ENCODE measurements around the gene GLS.
A peak's percentile ranks its signal among the peaks of the same experiment; 100 is the strongest.

The GLS gene

GRCh38 chr2:190912726-190913125 lies 32.1 kb downstream of the GLS start:
- Histone ChIP-seq H3K36me3 (ENCODE audit: insufficient read depth, low read depth, low read length) (peaks cover 60% of the 10 kb centered on the region), H3K4me1 (ENCODE audit: insufficient read depth, low read length) (no peaks in the 10 kb centered on the region), H3K27ac (ENCODE audit: low read length) (no peak overlapping the region), H3K9ac (ENCODE audit: low read depth, low read length) (no peak overlapping the region), H3K27me3 (ENCODE audit: insufficient read depth, low read length) (no peaks in the 10 kb centered on the region), H3K4me3 (ENCODE audit: low read length) (no peak overlapping the region), H3K9me3 (ENCODE audit: insufficient read depth, low read depth, low read length) (no peaks in the 10 kb centered on the region)

GRCh38 chr2:190913725-190914124 lies 33.1 kb downstream of the GLS start:
- H3K36me3 ChIP-seq (ENCODE audit: insufficient read depth, low read depth, low read length), result peaks cover 57% of the 10 kb centered on the region
- no peaks in the 10 kb centered on the region for H3K27me3 ChIP-seq (ENCODE audit: insufficient read depth, low read length)
- H3K27ac ChIP-seq (ENCODE audit: low read length), result no peak overlapping the region
- H3K4me3 ChIP-seq (ENCODE audit: low read length), result no peak overlapping the region
- no peak overlapping the region for H3K9ac ChIP-seq (ENCODE audit: low read depth, low read length)
- no peaks in the 10 kb centered on the region for H3K4me1 ChIP-seq (ENCODE audit: insufficient read depth, low read length)
- H3K9me3 ChIP-seq (ENCODE audit: insufficient read depth, low read depth, low read length), result no peaks in the 10 kb centered on the region

GRCh38 chr2:190916829-190917228 lies 36.2 kb downstream of the GLS start:
- peaks cover 67% of the 10 kb centered on the region for H3K36me3 ChIP-seq (ENCODE audit: insufficient read depth, low read depth, low read length)
- H3K4me3 ChIP-seq (ENCODE audit: low read length), result no peak overlapping the region
- H3K9ac ChIP-seq (ENCODE audit: low read depth, low read length), result no peak overlapping the region
- no peaks in the 10 kb centered on the region for H3K27me3 ChIP-seq (ENCODE audit: insufficient read depth, low read length)
- H3K4me1 ChIP-seq (ENCODE audit: insufficient read depth, low read length), result no peaks in the 10 kb centered on the region
- H3K9me3 ChIP-seq (ENCODE audit: insufficient read depth, low read depth, low read length), result no peaks in the 10 kb centered on the region
- H3K27ac ChIP-seq (ENCODE audit: low read length), result no peak overlapping the region

GRCh38 chr2:190920085-190920484 lies 39.5 kb downstream of the GLS start:
- Histone ChIP-seq H3K4me3 (ENCODE audit: low read length) (no peak overlapping the region), H3K27me3 (ENCODE audit: insufficient read depth, low read length) (no peaks in the 10 kb centered on the region), H3K9ac (ENCODE audit: low read depth, low read length) (no peak overlapping the region), H3K4me1 (ENCODE audit: insufficient read depth, low read length) (no peaks in the 10 kb centered on the region), H3K36me3 (ENCODE audit: insufficient read depth, low read depth, low read length) (peaks cover 75% of the 10 kb centered on the region), H3K27ac (ENCODE audit: low read length) (no peak overlapping the region), H3K9me3 (ENCODE audit: insufficient read depth, low read depth, low read length) (no peaks in the 10 kb centered on the region)

- no peaks in the 10 kb centered on the region for H3K27me3 ChIP-seq (ENCODE audit: insufficient read depth, low read length)
- no peak overlapping the region for H3K27ac ChIP-seq (ENCODE audit: low read length)
Measured at GRCh38 chr2:190922376-190922775, 41.8 kb downstream of the GLS start.

GRCh38 chr2:190927301-190927700 lies 46.7 kb downstream of the GLS start:
- H3K4me3 ChIP-seq (ENCODE audit: low read length), result no peak overlapping the region
- H3K9ac ChIP-seq (ENCODE audit: low read depth, low read length), result no peak overlapping the region
- H3K36me3 ChIP-seq (ENCODE audit: insufficient read depth, low read depth, low read length), result peaks cover 72% of the 10 kb centered on the region
- no peaks in the 10 kb centered on the region for H3K9me3 ChIP-seq (ENCODE audit: insufficient read depth, low read depth, low read length)
- peaks cover 5% of the 10 kb centered on the region; the same call in 1 of the 2 replicates for H3K4me1 ChIP-seq (ENCODE audit: insufficient read depth, low read length)
- H3K27ac ChIP-seq (ENCODE audit: low read length), result no peak overlapping the region
- H3K27me3 ChIP-seq (ENCODE audit: insufficient read depth, low read length), result no peaks in the 10 kb centered on the region

More at GRCh38 chr2:190922376-190922775, 41.8 kb downstream of the GLS start:
- Histone ChIP-seq H3K4me3 (ENCODE audit: low read length) (no peak overlapping the region), H3K9ac (ENCODE audit: low read depth, low read length) (no peak overlapping the region), H3K4me1 (ENCODE audit: insufficient read depth, low read length) (no peaks in the 10 kb centered on the region), H3K9me3 (ENCODE audit: insufficient read depth, low read depth, low read length) (no peaks in the 10 kb centered on the region), H3K36me3 (ENCODE audit: insufficient read depth, low read depth, low read length) (peaks cover 70% of the 10 kb centered on the region)

GRCh38 chr2:190929919-190930318 lies 49.3 kb downstream of the GLS start:
- H3K27ac ChIP-seq (ENCODE audit: low read length), result no peak overlapping the region
- no peaks in the 10 kb centered on the region for H3K27me3 ChIP-seq (ENCODE audit: insufficient read depth, low read length)
- H3K9ac ChIP-seq (ENCODE audit: low read depth, low read length), result no peak overlapping the region
- peaks cover 21% of the 10 kb centered on the region; the same call in 1 of the 2 replicates for H3K4me1 ChIP-seq (ENCODE audit: insufficient read depth, low read length)
- H3K9me3 ChIP-seq (ENCODE audit: insufficient read depth, low read depth, low read length), result no peaks in the 10 kb centered on the region
- no peak overlapping the region for H3K4me3 ChIP-seq (ENCODE audit: low read length)
- H3K36me3 ChIP-seq (ENCODE audit: insufficient read depth, low read depth, low read length), result peaks cover 54% of the 10 kb centered on the region

- Histone ChIP-seq H3K27me3 (ENCODE audit: insufficient read depth, low read length) (no peaks in the 10 kb centered on the region), H3K9me3 (ENCODE audit: insufficient read depth, low read depth, low read length) (no peaks in the 10 kb centered on the region), H3K4me3 (ENCODE audit: low read length) (no peak overlapping the region), H3K36me3 (ENCODE audit: insufficient read depth, low read depth, low read length) (peaks cover 49% of the 10 kb centered on the region), H3K4me1 (ENCODE audit: insufficient read depth, low read length) (peaks cover 26% of the 10 kb centered on the region; the same call in 1 of the 2 replicates), H3K9ac (ENCODE audit: low read depth, low read length) (no peak overlapping the region), H3K27ac (ENCODE audit: low read length) (no peak overlapping the region)
Measured at GRCh38 chr2:190930411-190930810, 49.8 kb downstream of the GLS start.

GRCh38 chr2:190932514-190932913 lies 51.9 kb downstream of the GLS start:
- Histone ChIP-seq H3K9ac (ENCODE audit: low read depth, low read length) (no peak overlapping the region), H3K36me3 (ENCODE audit: insufficient read depth, low read depth, low read length) (peaks cover 39% of the 10 kb centered on the region), H3K27me3 (ENCODE audit: insufficient read depth, low read length) (no peaks in the 10 kb centered on the region), H3K9me3 (ENCODE audit: insufficient read depth, low read depth, low read length) (no peaks in the 10 kb centered on the region), H3K27ac (ENCODE audit: low read length) (peak overlapping the region; percentile 43), H3K4me3 (ENCODE audit: low read length) (no peak overlapping the region), H3K4me1 (ENCODE audit: insufficient read depth, low read length) (peaks cover 44% of the 10 kb centered on the region; the same call in 1 of the 2 replicates)

GRCh38 chr2:190933361-190933760 lies 52.7 kb downstream of the GLS start:
- no peak overlapping the region for H3K4me3 ChIP-seq (ENCODE audit: low read length)
- H3K9ac ChIP-seq (ENCODE audit: low read depth, low read length), result no peak overlapping the region
- no peak overlapping the region for H3K27ac ChIP-seq (ENCODE audit: low read length)
- no peaks in the 10 kb centered on the region for H3K27me3 ChIP-seq (ENCODE audit: insufficient read depth, low read length)
- peaks cover 32% of the 10 kb centered on the region for H3K36me3 ChIP-seq (ENCODE audit: insufficient read depth, low read depth, low read length)
- no peaks in the 10 kb centered on the region for H3K9me3 ChIP-seq (ENCODE audit: insufficient read depth, low read depth, low read length)
- peaks cover 48% of the 10 kb centered on the region; the same call in 1 of the 2 replicates for H3K4me1 ChIP-seq (ENCODE audit: insufficient read depth, low read length)

GRCh38 chr2:190935054-190935453 lies 54.4 kb downstream of the GLS start:
- H3K9ac ChIP-seq (ENCODE audit: low read depth, low read length), result no peak overlapping the region
- peaks cover 26% of the 10 kb centered on the region for H3K36me3 ChIP-seq (ENCODE audit: insufficient read depth, low read depth, low read length)
- peaks cover 53% of the 10 kb centered on the region; the same call in 1 of the 2 replicates for H3K4me1 ChIP-seq (ENCODE audit: insufficient read depth, low read length)
- H3K9me3 ChIP-seq (ENCODE audit: insufficient read depth, low read depth, low read length), result no peaks in the 10 kb centered on the region
- H3K27ac ChIP-seq (ENCODE audit: low read length), result peak overlapping the region; percentile 59
- H3K27me3 ChIP-seq (ENCODE audit: insufficient read depth, low read length), result no peaks in the 10 kb centered on the region
- peak overlapping the region; percentile 21; the same call in 1 of the 2 replicates for H3K4me3 ChIP-seq (ENCODE audit: low read length)

GRCh38 chr2:190938771-190939335 lies 58.2 kb downstream of the GLS start:
- H3K4me3 ChIP-seq (ENCODE audit: low read length), result no peak overlapping the region
- H3K36me3 ChIP-seq (ENCODE audit: insufficient read depth, low read depth, low read length), result 0 out of 2 replicates have a peak, but pooled peaks cover 2% of the 10 kb centered on the region
- no peaks in the 10 kb centered on the region for H3K27me3 ChIP-seq (ENCODE audit: insufficient read depth, low read length)
- no peak overlapping the region for H3K9ac ChIP-seq (ENCODE audit: low read depth, low read length)
- H3K27ac ChIP-seq (ENCODE audit: low read length), result no peak overlapping the region
- H3K9me3 ChIP-seq (ENCODE audit: insufficient read depth, low read depth, low read length), result no peaks in the 10 kb centered on the region
- peaks cover 40% of the 10 kb centered on the region; the same call in 1 of the 2 replicates for H3K4me1 ChIP-seq (ENCODE audit: insufficient read depth, low read length)

All from iPS-20b (cell line).